Measurements from ENCODE around the gene NTMT1. TPM values are rescaled to one million over a fixed set of nuclear protein-coding genes. Genes with fewer than 3 reads are reported as not detected.

NTMT1 gene
- total and polyA plus RNA-seq, 8 donors = 1.7 to 68.4 (median 28.0) TPM

- H3K4me1 ChIP-seq = peaks cover 2 to 10% (median 6%) of the 10 kb centered on the region in 4 donors
- TF ChIP-seq POLR2A (IDR thresholded peaks at IDR 0.05) (no peak), EP300 (IDR thresholded peaks at IDR 0.05) (no peak)
- no peaks in the 10 kb centered on the region for H3K27me3 ChIP-seq
- 79 to 92% (median 82%) methylated on average over 9 to 12 of the region's 12 CpGs for WGBS, 5 donors
- no peak overlapping the region for H3K4me3 ChIP-seq
- H3K9me3 ChIP-seq = no peaks in the 10 kb centered on the region
- H3K36me3 ChIP-seq = no peaks in the 10 kb centered on the region
- no peak overlapping the region for H3K27ac ChIP-seq
- DNase-seq = no peak
- intact Hi-C loops (cut with DNase I; ENCODE audit: low total_unique reads) = loop anchor here (5.0 kb wide), 1 partner anchor 136 kb away; no protein-coding TSS in a partner anchor
These were observed 20.3 kb downstream of the NTMT1 start for GRCh38 chr9:129646252-129646651.

GRCh38 chr9:129646654-129647053, 20.7 kb downstream of the NTMT1 start:
- 89 to 98% (median 96%) methylated on average over 7 of the region's 7 CpGs for WGBS, 5 donors
- intact Hi-C loops (cut with DNase I; ENCODE audit: low total_unique reads) = loop anchor here (5.0 kb wide), 1 partner anchor 136 kb away; no protein-coding TSS in a partner anchor
- no peak for TF ChIP-seq POLR2AphosphoS5 (IDR thresholded peaks at IDR 0.05)
- no peak for TF ChIP-seq CTCF (IDR thresholded peaks at IDR 0.05)
- no peak for TF ChIP-seq POLR2A (IDR thresholded peaks at IDR 0.05)
- TF ChIP-seq EP300 (IDR thresholded peaks at IDR 0.05) = no peak
- H3K27me3 ChIP-seq = no peaks in the 10 kb centered on the region
- no peak for DNase-seq
- no peak overlapping the region for H3K4me3 ChIP-seq
- peaks cover 0 to 7% (median 3%) of the 10 kb centered on the region in 4 donors for H3K4me1 ChIP-seq
- H3K9me3 ChIP-seq = no peaks in the 10 kb centered on the region
- H3K27ac ChIP-seq = no peak overlapping the region
- H3K36me3 ChIP-seq = no peaks in the 10 kb centered on the region

- H3K27ac ChIP-seq = no peak overlapping the region
- H3K4me1 ChIP-seq = peaks cover 0 to 3% (median 1%) of the 10 kb centered on the region in 4 donors
- no peak for TF ChIP-seq POLR2AphosphoS5 (IDR thresholded peaks at IDR 0.05)
- no peak for TF ChIP-seq POLR2A (IDR thresholded peaks at IDR 0.05)
- TF ChIP-seq CTCF (IDR thresholded peaks at IDR 0.05) = no peak
- no peak for TF ChIP-seq EP300 (IDR thresholded peaks at IDR 0.05)
- H3K9me3 ChIP-seq = no peaks in the 10 kb centered on the region
- no peaks in the 10 kb centered on the region for H3K27me3 ChIP-seq
- 80 to 98% (median 91%) methylated on average over 8 to 10 of the region's 10 CpGs for WGBS, 5 donors
- H3K4me3 ChIP-seq = no peak overlapping the region
- H3K36me3 ChIP-seq = no peaks in the 10 kb centered on the region
- intact Hi-C loops (cut with DNase I; ENCODE audit: low total_unique reads) = loop anchor here (5.0 kb wide), 1 partner anchor 135 kb away; no protein-coding TSS in a partner anchor
- DNase-seq = no peak
These were observed 21.7 kb downstream of the NTMT1 start for GRCh38 chr9:129647635-129648034.

- Histone ChIP-seq H3K4me3 (no peak overlapping the region), H3K27ac (no peak overlapping the region), H3K27me3 (no peaks in the 10 kb centered on the region), H3K9me3 (no peaks in the 10 kb centered on the region), H3K36me3 (no peaks in the 10 kb centered on the region), H3K4me1 (no peaks in the 10 kb centered on the region)
- DNase-seq = no peak
- TF ChIP-seq CTCF (IDR thresholded peaks at IDR 0.05) (no peak), EP300 (IDR thresholded peaks at IDR 0.05) (no peak), POLR2AphosphoS5 (IDR thresholded peaks at IDR 0.05) (no peak), POLR2A (IDR thresholded peaks at IDR 0.05) (no peak)
- intact Hi-C loops (cut with DNase I; ENCODE audit: low total_unique reads) = loop anchor here (5.0 kb wide), 1 partner anchor 134 kb away; no protein-coding TSS in a partner anchor
- WGBS, 5 donors = 68 to 78% (median 75%) methylated on average over 15 to 16 of the region's 16 CpGs
These were observed 22.3 kb downstream of the NTMT1 start for GRCh38 chr9:129648092-129648763.

GRCh38 chr9:129648764-129649115, 22.8 kb downstream of the NTMT1 start:
- Histone ChIP-seq H3K9me3 (no peaks in the 10 kb centered on the region), H3K4me1 (peaks cover 0 to 1% (median 0%) of the 10 kb centered on the region in 4 donors), H3K4me3 (no peak overlapping the region), H3K36me3 (no peaks in the 10 kb centered on the region), H3K27me3 (no peaks in the 10 kb centered on the region), H3K27ac (no peak overlapping the region)
- intact Hi-C loops (cut with DNase I; ENCODE audit: low total_unique reads) = loop anchor here (5.0 kb wide), 1 partner anchor 134 kb away; no protein-coding TSS in a partner anchor
- TF ChIP-seq POLR2AphosphoS5 (IDR thresholded peaks at IDR 0.05) (no peak), CTCF (IDR thresholded peaks at IDR 0.05) (no peak), EP300 (IDR thresholded peaks at IDR 0.05) (no peak)
- 73 to 77% (median 76%) methylated on average over 7 to 10 of the region's 10 CpGs for WGBS, 5 donors
- DNase-seq = no peak
